SW 1271 (cell line): ENCODE results near the gene NOD1.
A peak's percentile ranks its signal among the peaks of the same experiment; 100 is the strongest.
"Not testable (repeated sequence)": the region's sequence is repeated elsewhere in the genome, so short reads cannot be mapped to it uniquely, and the experiment has no call there.

Source experiments
- DNase-seq, 2 experiments: peaks; one replicate each; lab custom pipeline; 2025; lab: John Stamatoyannopoulos, UW

NOD1 gene

DNA sequence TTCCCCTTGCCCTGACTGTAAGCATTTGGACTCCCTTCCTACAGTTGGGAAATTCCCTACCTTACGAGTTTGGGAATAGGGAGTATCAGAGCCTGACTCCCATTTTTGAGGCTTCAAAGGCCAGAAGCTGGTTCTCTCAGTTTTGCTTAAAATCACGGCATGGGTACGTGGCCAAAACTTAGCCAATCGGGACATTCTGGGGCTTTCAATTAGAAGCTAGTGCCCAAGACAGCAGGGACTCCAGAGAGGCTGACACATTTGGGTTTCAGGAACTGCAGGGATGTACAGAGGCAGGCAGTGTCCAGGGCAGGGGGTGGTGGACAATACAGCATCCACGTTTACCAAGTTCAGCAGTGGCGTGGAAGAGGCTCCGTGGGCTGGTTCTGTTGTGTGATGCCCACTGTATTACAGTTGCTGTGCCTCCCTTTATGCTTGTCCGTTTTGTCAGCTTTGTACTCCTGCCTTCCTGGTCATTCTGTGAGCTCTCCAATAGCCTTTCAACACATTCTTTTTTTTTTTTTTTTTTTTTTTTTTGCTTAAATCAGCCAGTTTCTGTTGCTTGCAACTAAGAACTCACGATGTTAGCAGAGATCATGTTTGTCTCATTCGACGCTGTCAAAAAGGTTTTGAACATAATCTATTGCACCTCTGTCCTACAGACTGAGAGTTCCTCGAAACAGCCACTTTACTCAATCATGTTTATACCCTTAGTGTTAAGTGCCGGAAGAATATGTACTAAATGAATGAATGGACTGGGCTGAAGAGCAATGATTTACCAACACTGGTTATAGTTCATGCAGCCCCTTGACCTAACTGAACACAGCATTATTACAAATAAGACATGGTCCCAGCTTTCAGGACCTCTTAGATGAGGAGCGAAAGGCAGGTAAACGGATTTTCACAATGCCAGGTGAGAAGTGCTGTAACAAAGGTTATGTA, 25.0 kb upstream of the NOD1 start:
- DNase-seq, result no peak

DNA sequence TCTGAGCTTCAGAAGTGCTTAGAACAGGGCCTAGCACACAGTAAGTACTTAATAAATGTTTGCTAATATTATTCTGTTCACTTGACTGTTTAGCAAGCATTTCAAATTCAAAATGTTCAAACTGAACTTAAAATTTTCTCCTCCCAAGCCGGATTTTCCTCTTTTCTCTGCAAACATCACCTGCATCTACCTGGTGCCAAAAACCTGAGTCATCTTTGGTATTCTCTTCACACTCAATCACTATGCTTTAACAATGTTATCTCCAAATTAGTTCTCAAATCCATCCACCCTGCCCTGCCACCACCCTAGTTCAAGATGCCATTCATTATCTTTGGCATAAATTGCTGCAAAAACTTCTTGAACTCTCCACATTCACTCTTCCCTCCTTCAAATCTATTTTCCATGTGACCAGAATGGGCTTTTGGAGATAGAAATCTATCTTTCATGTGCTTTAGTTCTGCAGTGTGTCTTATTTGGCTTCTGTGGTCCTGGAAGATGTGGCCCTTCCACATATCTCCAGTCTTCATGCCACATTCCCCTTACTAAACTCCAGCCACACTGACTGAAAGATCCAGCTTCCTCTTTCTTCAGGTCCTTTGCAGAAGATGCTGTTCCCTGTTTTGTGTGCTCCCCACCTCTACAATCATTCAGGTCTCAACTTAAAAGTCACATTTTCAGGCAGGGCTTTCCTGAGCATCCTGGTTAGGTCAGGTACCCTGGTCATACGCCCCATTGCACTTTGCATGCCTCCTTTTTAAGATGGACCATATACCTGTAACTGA, 24.1 kb upstream of the NOD1 start:
- DNase-seq, result no peak

DNA sequence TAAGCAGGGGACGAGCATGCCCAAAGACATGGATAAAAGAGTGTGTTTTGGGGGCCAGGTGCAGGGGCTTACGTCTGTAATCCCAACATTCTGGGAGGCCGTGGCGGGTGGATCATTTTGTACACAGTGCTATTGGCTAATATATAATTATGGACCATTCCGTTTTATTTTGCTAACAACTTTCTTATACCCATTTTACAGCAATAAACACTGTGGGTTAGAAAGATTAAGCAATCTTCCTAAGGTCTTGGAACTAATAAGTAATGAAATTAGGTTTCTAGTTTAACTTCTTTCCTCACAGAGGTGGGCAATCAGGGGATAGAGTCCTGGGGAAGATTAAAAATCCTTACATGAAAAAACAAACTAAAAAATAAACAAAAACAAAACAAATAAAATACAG, 22.7 kb upstream of the NOD1 start:
- DNase-seq, result no peak

DNA sequence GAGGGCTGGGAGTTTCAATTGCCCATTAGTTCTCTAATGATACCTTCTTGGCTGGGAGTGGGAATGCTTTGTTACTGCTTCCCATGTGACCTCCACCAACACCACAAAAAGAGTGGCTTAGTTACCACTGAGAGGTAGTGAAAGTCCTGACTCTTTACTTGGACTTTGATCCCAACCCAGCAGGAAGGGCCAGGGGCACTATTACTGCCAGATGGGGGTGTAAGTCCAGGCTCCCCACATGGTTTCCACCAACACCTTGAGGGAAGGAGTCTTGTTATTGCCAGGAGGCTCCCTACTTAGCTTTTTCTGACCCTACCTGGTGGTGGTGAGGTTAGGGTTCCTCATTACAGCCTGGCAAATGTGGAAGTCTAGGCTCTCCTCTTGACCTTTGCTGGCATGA, 14.6 kb upstream of the NOD1 start:
- DNase-seq, result no peak

DNA sequence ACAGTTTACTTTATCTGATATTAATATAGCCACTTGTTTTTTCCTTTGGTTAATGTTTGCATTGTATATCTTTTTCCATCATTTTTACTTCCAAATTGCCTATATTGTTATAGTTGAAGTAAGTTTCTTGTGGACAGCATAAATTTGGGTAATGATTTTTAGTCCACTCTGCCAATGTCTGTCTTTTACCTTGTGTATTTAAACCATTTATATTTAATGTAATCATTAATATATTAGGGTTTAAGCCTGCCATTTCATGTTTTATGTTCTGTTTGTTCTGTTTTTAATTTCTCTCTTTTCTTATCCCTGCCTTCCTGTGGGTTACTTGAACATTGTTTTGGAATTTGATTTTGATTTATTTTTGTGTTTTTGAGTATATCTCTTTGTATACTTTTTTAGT, 12.8 kb upstream of the NOD1 start:
- no peak for DNase-seq

DNA sequence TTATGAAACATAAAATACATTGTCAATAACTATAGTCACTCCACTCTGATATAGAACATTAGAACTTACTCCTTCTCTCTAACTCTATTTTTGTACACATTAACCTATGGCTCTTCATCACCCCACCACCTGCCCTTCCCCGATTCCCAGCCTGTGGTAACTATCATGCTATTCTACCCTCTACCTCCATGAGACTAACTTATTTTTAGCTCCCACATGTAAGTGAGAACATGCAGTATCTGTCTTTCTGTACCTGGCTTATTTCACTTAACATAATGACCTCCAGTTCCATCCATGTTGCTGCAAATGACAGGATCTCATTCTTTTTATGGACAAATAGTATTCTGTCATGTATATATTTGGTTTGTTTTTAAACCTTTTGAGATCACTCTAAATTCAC, 8.8 kb upstream of the NOD1 start:
- no peak for DNase-seq

DNA sequence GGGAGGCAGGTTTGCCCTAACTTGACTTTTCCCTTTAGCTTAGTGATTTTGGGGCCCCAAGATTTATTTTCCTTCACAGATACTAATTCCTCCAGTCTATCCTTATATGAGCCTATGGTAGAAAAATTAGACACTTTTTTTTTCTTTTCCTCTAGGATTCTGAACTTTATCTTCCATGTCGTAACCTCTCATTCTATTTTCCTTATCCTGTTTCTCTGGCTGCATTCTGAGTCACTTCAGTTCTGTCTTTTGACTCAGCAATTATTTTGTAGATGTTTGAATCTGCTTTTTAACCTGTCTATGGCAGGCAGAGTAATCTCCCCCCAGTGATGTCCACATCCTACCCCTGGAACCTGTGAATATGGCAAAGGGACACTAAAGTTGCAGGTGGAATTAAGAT, 7.1 kb upstream of the NOD1 start:
- DNase-seq, result no peak

DNA sequence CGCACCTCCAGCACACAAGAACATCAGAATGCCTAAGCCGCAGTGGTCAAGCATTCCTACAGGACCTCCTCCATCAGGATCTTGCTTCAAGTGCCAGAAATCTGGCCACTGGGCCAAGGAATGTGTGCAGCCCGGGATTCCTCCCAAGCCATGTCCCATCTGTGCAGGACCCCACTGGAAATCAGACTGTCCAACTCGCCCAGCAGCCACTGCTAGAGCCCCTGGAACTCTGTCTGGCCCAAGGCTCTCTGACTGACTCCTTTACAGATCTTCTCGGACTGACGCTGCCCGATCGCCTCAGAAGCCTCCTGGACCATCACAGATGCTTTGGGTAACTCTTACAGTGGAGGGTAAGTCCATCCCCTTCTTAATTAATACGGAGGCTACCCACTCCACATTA, 2.8 kb upstream of the NOD1 start:
- DNase-seq, result not testable (repeated sequence)

DNA sequence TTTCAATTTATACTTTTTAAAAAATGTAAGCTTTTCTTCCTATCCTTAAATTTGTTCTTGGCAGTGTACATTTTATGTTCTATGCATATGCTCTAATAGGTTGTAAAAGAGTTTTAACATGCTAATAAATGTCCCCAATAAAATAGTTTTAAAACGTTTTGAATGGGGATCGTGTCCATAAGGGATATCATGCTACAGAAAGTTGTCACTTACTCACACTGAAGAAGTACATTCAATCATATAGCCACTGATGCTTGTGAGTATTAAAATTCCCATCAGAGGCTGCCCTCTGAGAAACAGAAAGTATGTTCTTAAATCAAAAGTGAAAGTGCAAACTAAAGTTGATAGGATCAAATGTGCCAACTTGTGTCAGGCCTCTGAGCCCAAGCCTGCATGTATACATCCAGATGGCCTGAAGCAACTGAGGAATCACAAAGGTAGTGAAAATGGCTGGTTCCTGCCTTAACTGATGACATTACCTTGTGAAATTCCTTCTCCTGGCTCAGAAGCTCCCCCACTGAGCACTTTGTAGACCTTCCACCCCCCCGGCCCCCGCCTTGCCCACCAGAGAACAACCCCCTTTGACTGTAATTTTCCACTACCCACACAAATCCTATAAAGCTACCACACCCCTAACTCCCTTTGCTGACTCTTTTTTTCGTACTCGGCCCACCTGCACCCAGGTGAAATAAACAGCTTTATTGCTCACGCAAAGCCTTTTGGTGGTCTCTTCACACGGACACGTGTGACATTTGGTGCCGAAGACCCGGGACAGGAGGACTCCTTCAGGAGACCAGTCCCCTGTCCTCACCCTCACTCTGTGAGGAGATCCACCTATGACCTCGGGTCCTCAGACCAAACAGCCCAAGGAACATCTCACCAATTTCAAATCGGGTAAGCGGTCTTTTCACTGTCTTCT, 877 bp upstream of the NOD1 start:
- peak in 1 of 2 experiments; percentile 23 for DNase-seq

DNA sequence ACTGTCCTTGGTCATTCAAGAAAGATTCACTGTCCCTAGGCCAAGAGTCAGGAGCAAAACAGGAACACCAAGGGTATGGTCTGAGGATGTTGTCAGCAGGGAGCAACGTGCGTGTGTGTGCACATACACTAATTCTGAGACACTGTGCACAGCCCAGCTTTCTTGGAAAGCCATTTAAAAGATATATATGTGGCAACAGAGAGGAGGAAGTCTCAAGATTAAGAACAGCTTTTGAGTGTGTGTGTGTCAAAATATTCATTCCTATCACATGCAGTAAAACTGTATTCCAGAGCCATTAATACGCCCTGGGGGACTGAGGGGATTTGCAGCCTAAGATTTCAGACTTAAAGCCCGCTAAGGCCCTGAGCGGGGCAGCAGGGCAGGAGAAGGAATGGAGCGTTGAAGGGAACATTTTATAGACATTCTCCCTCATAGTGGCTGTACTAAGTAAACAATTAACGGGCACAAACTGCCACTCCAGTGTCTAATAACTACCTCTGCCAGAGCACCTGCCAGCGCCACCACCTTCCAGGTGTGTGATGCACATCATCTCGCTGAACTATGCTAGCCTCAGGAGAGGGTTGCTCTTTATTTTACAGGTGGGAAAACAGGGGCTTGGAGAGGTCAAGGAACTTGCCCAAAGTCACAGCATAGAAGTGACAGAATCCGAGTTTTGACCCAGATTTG, 2.0 kb downstream of the NOD1 start:
- no peak for DNase-seq

DNA sequence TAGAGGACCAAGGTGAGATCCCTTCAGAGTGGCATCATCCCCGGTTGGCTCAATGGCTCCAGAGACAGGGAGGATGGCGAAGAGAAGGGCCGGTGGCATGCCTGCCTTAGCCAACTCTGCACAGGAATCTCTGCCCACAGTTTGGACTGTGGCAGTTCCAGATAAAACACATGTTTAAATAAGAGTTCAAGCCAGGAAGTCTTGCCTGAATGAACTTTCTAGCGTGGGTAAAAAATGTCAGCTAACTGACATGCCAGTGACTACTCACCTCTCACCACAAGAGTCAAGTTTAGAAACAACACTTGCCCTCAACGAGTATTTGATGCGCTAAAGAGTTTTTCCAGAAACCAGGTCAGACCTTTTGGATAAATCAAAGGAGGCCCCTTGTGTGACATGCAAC, 3.0 kb downstream of the NOD1 start:
- DNase-seq, result no peak

DNA sequence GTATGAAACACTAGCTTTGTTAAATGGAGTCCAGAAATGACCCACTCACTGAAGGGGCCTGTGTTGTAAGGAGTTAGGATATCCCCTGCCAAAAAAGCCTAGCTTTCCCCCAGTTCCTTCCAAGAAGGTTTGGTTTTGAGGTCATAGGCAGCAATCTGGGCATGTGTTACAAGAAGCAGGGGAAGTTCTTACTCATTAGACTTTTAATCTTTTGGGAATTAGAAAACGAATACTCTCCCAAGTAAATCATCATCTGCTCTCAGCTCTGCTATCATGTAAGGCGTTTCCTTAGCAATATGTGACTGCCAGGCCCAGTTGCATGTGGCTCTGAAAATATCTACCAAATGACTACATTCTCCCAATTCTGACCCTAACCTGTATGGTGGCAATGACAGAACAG, 3.7 kb downstream of the NOD1 start:
- no peak for DNase-seq

DNA sequence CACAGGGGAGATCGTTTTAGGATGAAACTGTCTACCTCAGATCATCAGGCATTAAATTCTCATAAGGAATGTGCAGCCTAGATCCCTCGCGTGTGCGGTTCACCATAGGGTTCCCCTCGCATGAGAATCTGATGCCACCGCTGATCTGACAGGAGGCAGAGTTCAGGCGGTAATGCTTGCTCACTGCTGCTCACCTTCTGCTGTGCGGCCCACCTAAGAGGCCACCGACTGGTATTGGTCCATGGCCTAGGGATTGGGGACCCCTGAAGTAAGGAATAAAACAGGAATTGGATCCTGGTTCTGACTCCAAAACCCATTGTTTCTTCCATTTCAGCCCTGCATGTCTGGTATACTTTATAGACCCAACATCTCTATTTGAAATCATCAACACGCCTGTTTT, 4.1 kb downstream of the NOD1 start:
- no peak for DNase-seq

DNA sequence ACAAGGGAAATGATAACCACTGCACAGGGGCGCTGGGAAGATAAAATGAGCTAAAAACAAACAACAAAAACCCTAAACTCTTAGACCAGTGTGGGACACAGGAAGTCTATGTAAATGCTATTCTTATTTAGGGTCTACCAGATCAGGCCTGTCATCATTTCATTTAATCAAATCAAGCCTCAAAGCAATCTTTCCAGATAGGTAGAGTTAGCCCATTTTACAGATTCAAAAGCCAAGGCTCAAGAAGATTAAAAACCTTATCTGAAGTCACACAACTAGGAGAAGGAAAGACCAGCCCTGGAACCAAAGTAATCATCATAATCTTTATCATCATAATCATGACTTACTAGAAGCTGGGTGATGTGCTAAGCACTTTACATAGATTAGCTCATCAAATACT, 4.7 kb downstream of the NOD1 start:
- DNase-seq, result no peak

DNA sequence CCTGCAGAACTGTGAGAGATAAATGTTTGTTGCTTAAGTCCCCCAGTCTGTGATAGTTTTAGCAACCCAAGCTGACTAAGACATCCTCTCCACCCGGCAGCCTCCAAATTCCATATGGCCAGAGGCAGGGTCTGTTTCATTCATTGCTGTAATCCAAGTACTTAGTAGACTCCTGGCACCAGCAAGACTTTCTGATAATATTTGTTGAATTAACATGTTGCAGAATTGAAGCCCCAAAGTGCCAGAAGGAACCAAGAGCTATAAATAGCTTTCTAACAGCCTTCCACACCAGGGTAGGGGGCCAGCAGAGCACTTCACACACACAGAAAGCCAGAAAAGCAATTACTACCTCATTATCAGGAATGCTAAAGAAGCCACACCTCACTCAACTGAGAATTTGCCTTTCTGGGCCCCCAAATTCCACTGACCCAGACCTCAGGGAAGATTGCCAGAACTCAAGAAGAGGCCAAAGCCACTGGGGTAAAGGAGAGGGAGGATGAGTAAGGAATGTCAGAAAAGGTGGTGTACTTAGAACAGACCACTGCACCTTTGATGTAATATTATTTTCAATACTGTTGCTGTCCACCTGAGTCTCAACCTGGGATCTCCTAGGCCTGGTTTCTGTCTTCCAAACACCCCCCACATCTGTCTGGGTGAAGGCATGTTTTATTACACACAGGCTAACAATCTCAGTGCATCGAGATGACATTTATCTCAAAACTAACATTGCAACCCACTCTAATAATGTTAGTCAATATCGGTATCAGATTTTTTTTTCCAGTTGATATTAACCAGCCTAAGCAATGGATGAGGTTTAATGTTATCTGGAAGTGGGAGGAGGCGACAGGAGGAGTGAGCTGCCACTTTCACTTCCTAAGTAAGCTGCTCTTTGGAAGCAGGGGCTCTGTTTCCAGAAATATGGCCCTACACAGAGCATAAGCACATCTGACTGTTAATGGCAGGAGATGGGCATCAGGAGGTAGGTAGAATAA, 5.5 kb downstream of the NOD1 start:
- no peak for DNase-seq

DNA sequence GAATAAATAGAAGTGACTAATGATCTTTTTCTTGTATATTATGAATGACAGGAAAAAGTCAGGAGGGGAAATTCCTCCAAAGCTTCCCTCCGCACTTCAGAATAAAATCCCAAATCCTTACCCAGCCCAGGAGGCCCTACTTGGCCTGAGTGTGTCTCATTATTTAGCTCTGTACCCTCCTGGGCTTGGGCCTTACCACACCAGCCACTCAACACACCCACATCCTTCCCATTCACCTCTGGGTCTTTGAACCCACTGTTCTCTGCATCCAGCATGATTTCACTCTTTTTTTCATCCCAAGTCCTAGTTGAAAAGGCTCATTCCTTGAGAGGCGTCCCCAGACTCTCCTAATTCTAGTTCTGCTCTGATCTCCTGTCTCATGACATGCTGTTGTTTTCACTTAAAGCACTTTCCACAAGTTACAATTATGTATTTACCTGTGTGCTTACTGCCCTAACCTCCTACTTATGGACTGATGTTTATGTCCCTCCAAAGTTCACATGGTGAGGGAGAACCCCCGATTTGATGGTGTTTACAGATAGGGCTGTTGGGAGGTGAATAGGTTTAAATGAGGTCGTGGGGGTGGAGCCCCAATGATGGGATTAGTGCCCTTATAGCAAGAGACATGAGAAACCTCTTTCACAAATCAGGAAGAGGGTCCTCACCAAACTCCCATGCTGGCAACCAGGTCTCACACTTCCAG, 6.4 kb downstream of the NOD1 start:
- no peak for DNase-seq

DNA sequence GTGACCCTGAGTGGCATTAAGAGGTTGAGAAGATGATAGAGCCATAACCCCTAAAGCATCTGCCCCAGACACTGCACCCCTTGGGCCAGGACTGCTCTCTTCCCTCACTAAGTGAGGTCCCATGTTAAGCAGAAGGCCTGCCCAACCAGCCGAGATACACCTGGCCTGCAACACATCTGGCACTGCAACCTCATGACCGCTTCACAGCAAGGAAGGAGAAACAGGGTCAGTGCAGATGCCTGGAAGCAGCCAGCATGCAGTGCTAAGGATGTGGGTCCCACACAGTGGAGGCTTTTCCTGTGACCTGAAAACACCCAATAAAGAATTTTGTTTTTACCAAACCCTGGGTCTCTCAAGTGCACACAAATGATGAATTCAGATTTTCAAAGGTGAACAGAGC, 7.4 kb downstream of the NOD1 start:
- no peak for DNase-seq

DNA sequence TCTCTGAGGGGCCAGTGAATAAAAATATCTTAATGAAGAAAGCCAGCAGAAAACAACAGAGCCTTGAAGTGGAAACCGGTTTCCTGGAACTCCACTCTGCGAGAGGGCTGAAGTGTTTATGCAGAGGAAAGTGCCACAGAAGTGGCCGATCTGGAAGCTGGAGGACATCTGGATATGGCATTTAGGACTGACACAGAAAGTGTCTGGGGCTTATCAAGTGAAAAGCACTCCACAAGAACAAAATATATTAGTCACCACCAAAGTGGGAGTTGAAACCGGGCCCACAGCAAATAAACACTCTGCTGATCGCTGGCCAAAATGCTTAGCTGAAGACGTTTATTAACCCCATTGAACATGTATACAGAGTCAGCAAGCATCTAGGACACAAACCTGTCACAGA, 7.8 kb downstream of the NOD1 start:
- DNase-seq, result no peak

DNA sequence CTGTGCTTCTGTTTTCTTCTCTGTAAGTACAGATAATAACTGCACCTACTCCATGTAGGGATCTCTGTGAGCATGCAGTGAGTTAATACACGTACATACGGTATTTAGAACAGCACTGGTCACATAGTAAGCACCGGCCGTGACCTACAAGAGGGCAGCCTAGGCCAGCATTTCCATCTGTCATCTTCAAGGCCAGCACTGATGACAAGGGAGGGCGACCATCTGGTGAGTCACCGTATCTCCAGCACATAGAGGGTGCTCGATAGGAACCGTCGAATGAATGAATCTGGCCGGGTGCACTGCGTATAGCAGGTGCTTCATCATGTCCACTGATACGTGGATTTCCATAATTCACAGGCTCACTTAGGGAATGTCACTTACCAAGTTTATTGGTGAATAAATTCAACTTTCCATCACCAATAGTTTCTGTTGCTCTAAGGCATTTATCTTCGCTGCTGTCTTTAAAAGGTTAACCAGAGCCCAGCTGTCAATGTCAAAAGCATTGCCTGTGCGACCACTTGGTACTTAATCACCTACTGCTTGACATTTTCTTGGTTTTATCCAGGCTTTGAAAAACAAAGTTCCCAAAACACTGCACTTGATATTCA, 8.3 kb downstream of the NOD1 start:
- no peak for DNase-seq
